HFFc6 (cell line): ENCODE data around the gene HPS6. TPM values are rescaled to one million over a fixed set of nuclear protein-coding genes. Genes with fewer than 3 reads are reported as not detected.

ENCODE experiments used
- DNase-seq: peaks from one replicate; pipeline ENCODE4 v3.0.0-alpha.2; 2018
- H3K27ac Mint-ChIP-seq: 2 replicates; pipeline ENCODE4 v1.8.0; 2020; ENCODE audit warnings: mild to moderate bottlenecking, mixed read lengths
- H3K27me3 Mint-ChIP-seq: 2 replicates; pipeline ENCODE4 v1.8.0; 2021; ENCODE audit warnings: mild to moderate bottlenecking, moderate library complexity, mixed read lengths; ENCODE audit not compliant: insufficient read depth
- H3K36me3 Mint-ChIP-seq: 2 replicates; pipeline ENCODE4 v1.8.0; 2021; ENCODE audit warnings: low read depth, mixed read lengths
- H3K4me1 Mint-ChIP-seq: 2 replicates; pipeline ENCODE4 v1.8.0; 2020; ENCODE audit warnings: low read depth, mixed read lengths
- H3K4me3 Mint-ChIP-seq: 2 replicates; pipeline ENCODE4 v1.8.0; 2020; ENCODE audit warnings: mild to moderate bottlenecking, moderate library complexity, mixed read lengths
- H3K9me3 Mint-ChIP-seq: 2 replicates; pipeline ENCODE4 v1.8.0; 2020; ENCODE audit warnings: mild to moderate bottlenecking, mixed read lengths
- total RNA-seq, 6 experiments: library from RNA; stranded (reverse); fragmentation: NEBNext Ultra II Directional; extraction: Animal tissue kit (Norgen Biotek cat#: 25700); gene quantifications; 2 replicates in 1 of 6; 3 replicates in 5 of 6; pipeline ENCODE4 v1.2.3, GENCODE V29; 2021
- TF ChIP-seq, protein P1 (sequence below): fragments of 200-600 bp; sonication (generic); IDR thresholded peaks from 2 replicates; pipeline ENCODE4 v1.5.0; 2021; ENCODE audit warnings: antibody characterized with exemption, mild to moderate bottlenecking

HPS6 gene
- total RNA-seq, 6 experiments from 2014 or later = 22.0 to 29.4 (median 24.0) TPM

- Mint-ChIP-seq H3K4me1 (peaks cover 33% of the 10 kb centered on the region), H3K9me3 (no peaks in the 10 kb centered on the region), H3K27ac (peak overlapping the region; percentile 77), H3K36me3 (no peaks in the 10 kb centered on the region; the same call in 1 of the 2 replicates), H3K4me3 (peak overlapping the region; percentile 91), H3K27me3 (no peaks in the 10 kb centered on the region)
- peak; percentile 17 for DNase-seq
- TF ChIP-seq, protein P1, sequence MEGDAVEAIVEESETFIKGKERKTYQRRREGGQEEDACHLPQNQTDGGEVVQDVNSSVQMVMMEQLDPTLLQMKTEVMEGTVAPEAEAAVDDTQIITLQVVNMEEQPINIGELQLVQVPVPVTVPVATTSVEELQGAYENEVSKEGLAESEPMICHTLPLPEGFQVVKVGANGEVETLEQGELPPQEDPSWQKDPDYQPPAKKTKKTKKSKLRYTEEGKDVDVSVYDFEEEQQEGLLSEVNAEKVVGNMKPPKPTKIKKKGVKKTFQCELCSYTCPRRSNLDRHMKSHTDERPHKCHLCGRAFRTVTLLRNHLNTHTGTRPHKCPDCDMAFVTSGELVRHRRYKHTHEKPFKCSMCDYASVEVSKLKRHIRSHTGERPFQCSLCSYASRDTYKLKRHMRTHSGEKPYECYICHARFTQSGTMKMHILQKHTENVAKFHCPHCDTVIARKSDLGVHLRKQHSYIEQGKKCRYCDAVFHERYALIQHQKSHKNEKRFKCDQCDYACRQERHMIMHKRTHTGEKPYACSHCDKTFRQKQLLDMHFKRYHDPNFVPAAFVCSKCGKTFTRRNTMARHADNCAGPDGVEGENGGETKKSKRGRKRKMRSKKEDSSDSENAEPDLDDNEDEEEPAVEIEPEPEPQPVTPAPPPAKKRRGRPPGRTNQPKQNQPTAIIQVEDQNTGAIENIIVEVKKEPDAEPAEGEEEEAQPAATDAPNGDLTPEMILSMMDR = no peak
Measured at GRCh38 chr10:102065561-102066398, 631 bp downstream of the HPS6 start.

GRCh38 chr10:102066399-102067088 lies 1.4 kb downstream of the HPS6 start:
- no peak for DNase-seq
- H3K36me3 Mint-ChIP-seq = no peaks in the 10 kb centered on the region; the same call in 1 of the 2 replicates
- H3K9me3 Mint-ChIP-seq = no peaks in the 10 kb centered on the region
- H3K4me3 Mint-ChIP-seq = peak overlapping the region; percentile 91
- TF ChIP-seq, protein P1 = no peak
- peak overlapping the region; percentile 77 for H3K27ac Mint-ChIP-seq
- peaks cover 33% of the 10 kb centered on the region for H3K4me1 Mint-ChIP-seq
- H3K27me3 Mint-ChIP-seq = no peaks in the 10 kb centered on the region

GRCh38 chr10:102067091-102067916 lies 2.2 kb downstream of the HPS6 start:
- Mint-ChIP-seq H3K36me3 (no peaks in the 10 kb centered on the region; the same call in 1 of the 2 replicates), H3K27ac (no peak overlapping the region), H3K9me3 (no peaks in the 10 kb centered on the region), H3K4me1 (peaks cover 33% of the 10 kb centered on the region), H3K27me3 (no peaks in the 10 kb centered on the region; the same call in 1 of the 2 replicates), H3K4me3 (peak overlapping the region; percentile 56)
- DNase-seq = no peak
- TF ChIP-seq, protein P1 = no peak

GRCh38 chr10:102068216-102068615 lies 3.1 kb downstream of the HPS6 start:
- no peaks in the 10 kb centered on the region; the same call in 1 of the 2 replicates for H3K27me3 Mint-ChIP-seq
- no peak overlapping the region for H3K4me3 Mint-ChIP-seq
- H3K27ac Mint-ChIP-seq = no peak overlapping the region
- TF ChIP-seq, protein P1 = no peak
- no peaks in the 10 kb centered on the region; the same call in 1 of the 2 replicates for H3K36me3 Mint-ChIP-seq
- peaks cover 36% of the 10 kb centered on the region for H3K4me1 Mint-ChIP-seq
- no peaks in the 10 kb centered on the region for H3K9me3 Mint-ChIP-seq
- DNase-seq = no peak

DNA sequence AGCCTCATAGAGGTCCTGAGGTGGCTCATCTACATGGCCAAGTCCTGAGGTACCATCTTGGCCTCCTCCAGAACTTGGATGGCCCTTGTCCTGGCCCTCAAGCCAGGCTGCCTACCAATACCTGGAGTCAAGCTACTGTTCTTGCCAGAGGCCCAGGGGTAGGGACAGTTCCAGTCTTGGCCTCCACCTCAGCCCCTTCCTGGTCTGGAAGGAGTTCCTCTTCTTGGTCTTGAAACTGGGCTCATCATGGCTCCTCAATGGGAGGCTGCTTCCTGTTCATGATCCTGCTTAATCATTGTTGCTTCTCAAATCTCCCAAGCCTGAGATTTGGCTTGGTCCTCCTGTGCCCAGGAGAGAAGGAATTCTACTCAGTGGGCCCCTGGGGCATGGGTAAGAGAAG lies 3.9 kb downstream of the HPS6 start:
- Mint-ChIP-seq H3K27me3 (peaks cover 3% of the 10 kb centered on the region), H3K4me3 (no peak overlapping the region), H3K4me1 (peaks cover 32% of the 10 kb centered on the region), H3K9me3 (no peaks in the 10 kb centered on the region), H3K36me3 (no peaks in the 10 kb centered on the region; the same call in 1 of the 2 replicates), H3K27ac (no peak overlapping the region)
- TF ChIP-seq, protein P1 = no peak
- no peak for DNase-seq
